ENCODE data around the gene SLC27A5. TPM values are rescaled to one million over a fixed set of nuclear protein-coding genes. Genes with fewer than 3 reads are reported as not detected.

Gene SLC27A5
- total and polyA plus RNA-seq, 2 experiments from 2014 or later: 16.2 to 35.5 TPM

DNA sequence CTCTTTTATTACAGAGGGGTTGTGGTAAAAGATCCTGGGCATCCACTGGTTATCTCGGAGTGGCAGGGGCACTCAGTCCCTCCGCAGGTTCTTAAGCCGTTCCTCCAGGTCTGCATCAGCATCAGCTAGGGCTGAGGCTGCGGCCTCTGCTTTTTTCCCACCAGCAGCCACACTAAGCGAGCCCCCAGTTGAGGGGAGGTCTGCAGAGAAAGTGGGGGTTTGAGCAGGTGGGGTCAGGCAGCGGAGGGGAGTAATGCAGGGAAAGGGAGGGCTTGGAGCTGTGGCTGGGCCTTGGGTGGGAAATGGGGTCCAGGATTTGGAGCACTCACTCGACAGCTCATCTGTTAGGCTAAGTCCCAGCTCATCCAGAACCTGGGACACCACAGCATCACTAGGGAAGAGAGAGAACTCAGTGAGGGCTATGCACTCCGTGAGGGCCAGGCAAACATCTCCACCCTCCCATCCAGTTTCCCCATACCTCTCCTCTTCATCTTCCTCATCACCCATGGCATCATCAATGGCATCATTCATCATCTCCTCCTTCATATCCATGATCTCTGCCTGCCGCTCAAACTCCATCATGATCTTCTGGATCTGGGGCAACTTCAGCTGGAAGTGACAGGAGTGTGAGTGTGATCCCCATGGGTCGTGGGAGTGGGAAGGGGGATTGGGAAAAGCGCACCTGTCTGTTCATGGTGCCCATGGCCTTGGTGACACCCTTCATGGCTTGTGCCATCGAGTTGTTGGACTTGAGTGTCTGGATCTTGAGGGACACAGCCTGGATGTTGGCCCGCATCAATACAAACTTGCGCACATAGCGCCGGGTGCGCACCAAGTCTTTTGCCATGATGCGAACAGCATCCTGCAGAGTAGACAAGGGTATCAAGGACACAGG is 40.0 kb upstream of the SLC27A5 start:
- peaks cover 34% of the 10 kb centered on the region for H3K4me1 Mint-ChIP-seq

More for the DNA sequence above, 40.0 kb upstream of the SLC27A5 start:
- no peak for ATAC-seq
- H3K4me1 ChIP-seq (ENCODE audit: insufficient read depth): peaks cover 16% of the 10 kb centered on the region
- TF ChIP-seq EZH2 (IDR thresholded peaks at IDR 0.05; ENCODE audit: low read depth, unreplicated experiment): no peak
- no peak for TF ChIP-seq EZH2phosphoT487 (IDR thresholded peaks at IDR 0.05; ENCODE audit: unreplicated experiment)
- peak; percentile 48 for TF ChIP-seq POLR2AphosphoS5 (IDR thresholded peaks at IDR 0.05; ENCODE audit: low read depth)
- TF ChIP-seq ZNF462 (CRISPR knock-in tag; IDR thresholded peaks at IDR 0.05): no peak
- no peak for TF ChIP-seq JUNB (IDR thresholded peaks at IDR 0.05; ENCODE audit: unreplicated experiment)
- TF ChIP-seq, protein P1, sequence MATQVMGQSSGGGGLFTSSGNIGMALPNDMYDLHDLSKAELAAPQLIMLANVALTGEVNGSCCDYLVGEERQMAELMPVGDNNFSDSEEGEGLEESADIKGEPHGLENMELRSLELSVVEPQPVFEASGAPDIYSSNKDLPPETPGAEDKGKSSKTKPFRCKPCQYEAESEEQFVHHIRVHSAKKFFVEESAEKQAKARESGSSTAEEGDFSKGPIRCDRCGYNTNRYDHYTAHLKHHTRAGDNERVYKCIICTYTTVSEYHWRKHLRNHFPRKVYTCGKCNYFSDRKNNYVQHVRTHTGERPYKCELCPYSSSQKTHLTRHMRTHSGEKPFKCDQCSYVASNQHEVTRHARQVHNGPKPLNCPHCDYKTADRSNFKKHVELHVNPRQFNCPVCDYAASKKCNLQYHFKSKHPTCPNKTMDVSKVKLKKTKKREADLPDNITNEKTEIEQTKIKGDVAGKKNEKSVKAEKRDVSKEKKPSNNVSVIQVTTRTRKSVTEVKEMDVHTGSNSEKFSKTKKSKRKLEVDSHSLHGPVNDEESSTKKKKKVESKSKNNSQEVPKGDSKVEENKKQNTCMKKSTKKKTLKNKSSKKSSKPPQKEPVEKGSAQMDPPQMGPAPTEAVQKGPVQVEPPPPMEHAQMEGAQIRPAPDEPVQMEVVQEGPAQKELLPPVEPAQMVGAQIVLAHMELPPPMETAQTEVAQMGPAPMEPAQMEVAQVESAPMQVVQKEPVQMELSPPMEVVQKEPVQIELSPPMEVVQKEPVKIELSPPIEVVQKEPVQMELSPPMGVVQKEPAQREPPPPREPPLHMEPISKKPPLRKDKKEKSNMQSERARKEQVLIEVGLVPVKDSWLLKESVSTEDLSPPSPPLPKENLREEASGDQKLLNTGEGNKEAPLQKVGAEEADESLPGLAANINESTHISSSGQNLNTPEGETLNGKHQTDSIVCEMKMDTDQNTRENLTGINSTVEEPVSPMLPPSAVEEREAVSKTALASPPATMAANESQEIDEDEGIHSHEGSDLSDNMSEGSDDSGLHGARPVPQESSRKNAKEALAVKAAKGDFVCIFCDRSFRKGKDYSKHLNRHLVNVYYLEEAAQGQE (IDR thresholded peaks at IDR 0.05; ENCODE audit: unreplicated experiment): no peak
- peaks cover 8% of the 10 kb centered on the region; the same call in 2 of the 3 replicates for H3K9me3 Mint-ChIP-seq
- H3K27ac ChIP-seq (ENCODE audit: low read depth): no peak overlapping the region
- H3K27ac Mint-ChIP-seq: no peak overlapping the region
- peak overlapping the region; percentile 18; the same call in 1 of the 3 replicates for H3K4me3 Mint-ChIP-seq
- no peak overlapping the region for H2AFZ ChIP-seq
- H4K20me1 ChIP-seq (replicated peaks; ENCODE audit: insufficient read depth): peaks cover 24% of the 10 kb centered on the region
- H3K79me2 ChIP-seq (replicated peaks; ENCODE audit: insufficient read depth): peaks cover 22% of the 10 kb centered on the region
- no peak for DNase-seq (ENCODE audit: low spot score)
- H3K9me2 ChIP-seq (ENCODE audit: insufficient read depth): no peaks in the 10 kb centered on the region
- no peak overlapping the region for H3K4me3 ChIP-seq
- H3F3A ChIP-seq (replicated peaks; ENCODE audit: low read depth): peaks cover 89% of the 10 kb centered on the region
- peaks cover 32% of the 10 kb centered on the region for H3K27me3 Mint-ChIP-seq (ENCODE audit: insufficient read depth, low read depth, poor library complexity)
- H3K27me3 ChIP-seq (ENCODE audit: insufficient read depth): no peaks in the 10 kb centered on the region
- no peak overlapping the region for H3K4me2 ChIP-seq
- H3K36me3 ChIP-seq (ENCODE audit: insufficient read depth): peaks cover 47% of the 10 kb centered on the region
- H3K36me3 Mint-ChIP-seq (ENCODE audit: low read depth): peaks cover 90% of the 10 kb centered on the region

Data from GM23338 (cell line).